ENCODE results near the gene DEXI.
"Not testable (repeated sequence)": the region's sequence is repeated elsewhere in the genome, so short reads cannot be mapped to it uniquely, and the experiment has no call there.

Gene DEXI

DNA sequence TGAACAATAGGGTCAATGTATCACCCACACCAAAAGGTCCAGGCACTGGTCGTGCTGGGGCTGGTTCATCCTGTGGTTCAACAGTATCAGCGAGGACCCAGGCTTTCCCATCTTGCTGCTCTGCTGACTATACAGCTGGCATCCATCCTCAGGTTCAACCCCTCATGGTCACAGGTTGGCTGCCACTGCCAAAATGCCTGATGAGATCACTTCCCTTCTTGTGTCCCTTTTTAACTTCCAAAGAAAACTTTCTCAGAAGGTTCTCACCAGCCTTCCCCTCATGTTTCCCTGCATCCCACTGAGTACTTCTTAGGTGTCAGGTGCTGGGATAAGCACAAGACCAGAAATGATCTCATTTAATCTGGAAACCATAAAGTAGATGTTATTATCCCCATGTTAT, 27.8 kb upstream of the DEXI start:
- no peaks in the 10 kb centered on the region for H3K36me3 ChIP-seq (ENCODE audit: low read length)
- H2AFZ ChIP-seq (ENCODE audit: low read depth, low read length, severe bottlenecking): no peak overlapping the region
- H3F3A ChIP-seq (ENCODE audit: insufficient read depth): no peaks in the 10 kb centered on the region
- no peaks in the 10 kb centered on the region for H3K27me3 ChIP-seq (ENCODE audit: low read length)
- no peak overlapping the region for H3K4me3 ChIP-seq (ENCODE audit: insufficient read depth, low read length, poor library complexity, severe bottlenecking)
- no peak overlapping the region for H3K27ac ChIP-seq (ENCODE audit: low read depth, low read length)
- H3K79me2 ChIP-seq (ENCODE audit: insufficient read depth, low read length): no peaks in the 10 kb centered on the region
- H3K4me2 ChIP-seq (ENCODE audit: low read depth, low read length, poor library complexity, severe bottlenecking): no peak overlapping the region
- no peaks in the 10 kb centered on the region for H3K9me2 ChIP-seq (replicated peaks; ENCODE audit: insufficient read depth, low read length)
- no peaks in the 10 kb centered on the region for H3K9me3 ChIP-seq (ENCODE audit: insufficient read depth, low read length)
- no peaks in the 10 kb centered on the region for H4K20me1 ChIP-seq (ENCODE audit: low read depth, low read length)
- TF ChIP-seq CTCF (IDR thresholded peaks at IDR 0.05; ENCODE audit: insufficient read depth, low read length, poor library complexity, severe bottlenecking) (no peak), EZH2phosphoT487 (conservative IDR thresholded peaks at IDR 0.05; ENCODE audit: low read length) (no peak)
- H3K9ac ChIP-seq (ENCODE audit: low read length): no peak overlapping the region

DNA sequence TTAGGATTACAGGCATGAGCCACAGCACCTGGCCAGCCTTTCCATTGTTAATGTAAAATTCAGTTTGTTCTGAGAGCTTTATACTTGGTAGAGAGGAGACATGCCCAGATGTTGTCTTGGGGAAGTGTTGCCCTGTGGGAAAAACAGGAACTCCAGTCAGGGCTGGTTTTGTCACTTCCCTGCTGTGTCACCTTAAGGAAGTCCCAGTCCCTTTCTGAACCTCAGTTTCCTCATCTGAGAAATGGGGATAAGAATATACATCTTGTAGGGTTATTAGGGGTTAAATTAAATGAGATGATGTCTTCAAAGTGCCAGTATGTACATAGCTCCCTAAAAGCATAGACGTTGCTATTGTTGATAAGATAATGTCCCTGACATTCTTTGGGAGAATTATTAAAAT, 27.3 kb upstream of the DEXI start:
- H3K36me3 ChIP-seq (ENCODE audit: low read length): no peaks in the 10 kb centered on the region
- no peaks in the 10 kb centered on the region for H3K9me2 ChIP-seq (replicated peaks; ENCODE audit: insufficient read depth, low read length)
- no peak overlapping the region for H3K9ac ChIP-seq (ENCODE audit: low read length)
- TF ChIP-seq CTCF (IDR thresholded peaks at IDR 0.05; ENCODE audit: insufficient read depth, low read length, poor library complexity, severe bottlenecking): no peak
- TF ChIP-seq EZH2phosphoT487 (conservative IDR thresholded peaks at IDR 0.05; ENCODE audit: low read length): no peak
- no peaks in the 10 kb centered on the region for H3K79me2 ChIP-seq (ENCODE audit: insufficient read depth, low read length)
- H3K27ac ChIP-seq (ENCODE audit: low read depth, low read length): no peak overlapping the region
- H2AFZ ChIP-seq (ENCODE audit: low read depth, low read length, severe bottlenecking): no peak overlapping the region
- no peak overlapping the region for H3K4me2 ChIP-seq (ENCODE audit: low read depth, low read length, poor library complexity, severe bottlenecking)
- no peaks in the 10 kb centered on the region for H3F3A ChIP-seq (ENCODE audit: insufficient read depth)
- H3K4me3 ChIP-seq (ENCODE audit: insufficient read depth, low read length, poor library complexity, severe bottlenecking): no peak overlapping the region
- no peaks in the 10 kb centered on the region for H3K27me3 ChIP-seq (ENCODE audit: low read length)
- H3K9me3 ChIP-seq (ENCODE audit: insufficient read depth, low read length): no peaks in the 10 kb centered on the region
- H4K20me1 ChIP-seq (ENCODE audit: low read depth, low read length): no peaks in the 10 kb centered on the region

GRCh38 chr16:10968498-10968897, 26.2 kb upstream of the DEXI start:
- Histone ChIP-seq H3K4me3 (ENCODE audit: insufficient read depth, low read length, poor library complexity, severe bottlenecking) (no peak overlapping the region), H2AFZ (ENCODE audit: low read depth, low read length, severe bottlenecking) (no peak overlapping the region), H4K20me1 (ENCODE audit: low read depth, low read length) (no peaks in the 10 kb centered on the region), H3F3A (ENCODE audit: insufficient read depth) (no peaks in the 10 kb centered on the region), H3K9ac (ENCODE audit: low read length) (no peak overlapping the region), H3K4me2 (ENCODE audit: low read depth, low read length, poor library complexity, severe bottlenecking) (no peak overlapping the region), H3K9me2 (replicated peaks; ENCODE audit: insufficient read depth, low read length) (no peaks in the 10 kb centered on the region), H3K27me3 (ENCODE audit: low read length) (no peaks in the 10 kb centered on the region), H3K36me3 (ENCODE audit: low read length) (no peaks in the 10 kb centered on the region), H3K9me3 (ENCODE audit: insufficient read depth, low read length) (no peaks in the 10 kb centered on the region), H3K27ac (ENCODE audit: low read depth, low read length) (no peak overlapping the region), H3K79me2 (ENCODE audit: insufficient read depth, low read length) (no peaks in the 10 kb centered on the region)
- no peak for TF ChIP-seq CTCF (IDR thresholded peaks at IDR 0.05; ENCODE audit: insufficient read depth, low read length, poor library complexity, severe bottlenecking)
- TF ChIP-seq EZH2phosphoT487 (conservative IDR thresholded peaks at IDR 0.05; ENCODE audit: low read length): no peak

GRCh38 chr16:10967986-10968385, 25.7 kb upstream of the DEXI start:
- H3K79me2 ChIP-seq (ENCODE audit: insufficient read depth, low read length): no peaks in the 10 kb centered on the region
- H3K4me2 ChIP-seq (ENCODE audit: low read depth, low read length, poor library complexity, severe bottlenecking): no peak overlapping the region
- no peak overlapping the region for H3K27ac ChIP-seq (ENCODE audit: low read depth, low read length)
- no peaks in the 10 kb centered on the region for H4K20me1 ChIP-seq (ENCODE audit: low read depth, low read length)
- H3F3A ChIP-seq (ENCODE audit: insufficient read depth): no peaks in the 10 kb centered on the region
- H3K9me3 ChIP-seq (ENCODE audit: insufficient read depth, low read length): no peaks in the 10 kb centered on the region
- H3K36me3 ChIP-seq (ENCODE audit: low read length): no peaks in the 10 kb centered on the region
- no peaks in the 10 kb centered on the region for H3K27me3 ChIP-seq (ENCODE audit: low read length)
- H3K9ac ChIP-seq (ENCODE audit: low read length): no peak overlapping the region
- no peaks in the 10 kb centered on the region for H3K9me2 ChIP-seq (replicated peaks; ENCODE audit: insufficient read depth, low read length)
- H2AFZ ChIP-seq (ENCODE audit: low read depth, low read length, severe bottlenecking): no peak overlapping the region
- H3K4me3 ChIP-seq (ENCODE audit: insufficient read depth, low read length, poor library complexity, severe bottlenecking): no peak overlapping the region
- TF ChIP-seq CTCF (IDR thresholded peaks at IDR 0.05; ENCODE audit: insufficient read depth, low read length, poor library complexity, severe bottlenecking): no peak
- no peak for TF ChIP-seq EZH2phosphoT487 (conservative IDR thresholded peaks at IDR 0.05; ENCODE audit: low read length)

GRCh38 chr16:10966559-10966958, 24.3 kb upstream of the DEXI start:
- H3K4me2 ChIP-seq (ENCODE audit: low read depth, low read length, poor library complexity, severe bottlenecking); H3K36me3 ChIP-seq (ENCODE audit: low read length); H3F3A ChIP-seq (ENCODE audit: insufficient read depth); H3K27ac ChIP-seq (ENCODE audit: low read depth, low read length); H3K9me2 ChIP-seq (replicated peaks; ENCODE audit: insufficient read depth, low read length); H3K27me3 ChIP-seq (ENCODE audit: low read length); H3K4me3 ChIP-seq (ENCODE audit: insufficient read depth, low read length, poor library complexity, severe bottlenecking); H2AFZ ChIP-seq (ENCODE audit: low read depth, low read length, severe bottlenecking); H3K9ac ChIP-seq (ENCODE audit: low read length); H3K9me3 ChIP-seq (ENCODE audit: insufficient read depth, low read length); H4K20me1 ChIP-seq (ENCODE audit: low read depth, low read length); H3K79me2 ChIP-seq (ENCODE audit: insufficient read depth, low read length): not testable (repeated sequence)
